Gastrocnemius medialis (tissue), 4 donors: ENCODE data around the gene SMARCA4.

Experiments
- CTCF ChIP-seq, 5 experiments: fragments of 450-650 bp in 3 of 5; fragments of 200-600 bp in 2 of 5; sonication (generic) in 2 of 5; IDR thresholded peaks in 4 of 5; conservative IDR thresholded peaks in 1 of 5; 1 replicate in 4 of 5; 2 replicates in 1 of 5; pipeline ENCODE4 v1.5.1; 2016 to 2019; ENCODE audit warnings: antibody characterized with exemption in 5 of 5, mild to moderate bottlenecking in 3 of 5, moderate library complexity in 3 of 5
- POLR2A ChIP-seq, 2 donors: fragments of 450-650 bp; IDR thresholded peaks; one replicate each; pipeline ENCODE4 v1.6.1; 2017; ENCODE audit warnings: antibody characterized with exemption in 2 of 2, mild to moderate bottlenecking in 2 of 2, moderate library complexity in 2 of 2

DNA sequence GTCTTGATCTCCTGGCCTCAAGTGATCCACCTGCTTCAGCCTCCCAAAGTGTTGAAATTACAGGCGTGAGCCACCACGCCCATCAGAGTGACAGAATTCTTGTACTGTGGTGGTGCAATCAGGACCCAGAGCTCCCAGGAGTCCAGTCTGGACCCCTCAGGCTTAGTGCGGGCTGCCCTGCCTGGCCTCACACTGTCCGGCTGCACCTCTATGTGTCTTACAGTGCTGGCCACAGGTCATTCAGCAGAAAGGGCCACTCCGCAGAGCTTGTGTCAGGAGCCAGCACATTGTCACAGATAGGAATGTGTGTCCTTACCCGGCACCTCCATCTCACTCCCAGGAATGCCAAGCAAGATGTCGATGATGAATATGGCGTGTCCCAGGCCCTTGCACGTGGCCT is 49.2 kb downstream of the SMARCA4 start:
- TF ChIP-seq CTCF (IDR thresholded peaks at IDR 0.05 in 4 of 5, conservative IDR thresholded peaks at IDR 0.05 in 1 of 5) (no peak), POLR2A (IDR thresholded peaks at IDR 0.05) (no peak)
